Upper lobe of left lung (tissue), 4 donors: Measurements from ENCODE around the gene PHF2.

Experiments used
- EP300 ChIP-seq, 4 donors: sonication (generic); formaldehyde crosslinking; IDR thresholded peaks; one replicate each; pipeline ENCODE4 v1.5.1; 2017; ENCODE audit warnings: antibody characterized with exemption in 4 of 4, control low read depth in 2 of 4
- POLR2A ChIP-seq, 4 donors: fragments of 450-650 bp; IDR thresholded peaks; one replicate each; pipeline ENCODE4 v1.5.1; 2016 to 2017; ENCODE audit warnings: antibody characterized with exemption in 4 of 4, mild to moderate bottlenecking in 2 of 4
- TF ChIP-seq, protein P1 (sequence below), 6 experiments: fragments of 450-650 bp in 4 of 6; fragments of 200-600 bp in 2 of 6; sonication (generic) in 2 of 6; IDR thresholded peaks; one replicate each; pipeline ENCODE4 v1.5.1; 2016 to 2019; ENCODE audit warnings: antibody characterized with exemption in 6 of 6

GRCh38 chr9:93648836-93649235, 72.5 kb downstream of the PHF2 start:
- TF ChIP-seq EP300 (IDR thresholded peaks at IDR 0.05) (no peak), POLR2A (IDR thresholded peaks at IDR 0.05) (no peak)
- TF ChIP-seq, protein P1, sequence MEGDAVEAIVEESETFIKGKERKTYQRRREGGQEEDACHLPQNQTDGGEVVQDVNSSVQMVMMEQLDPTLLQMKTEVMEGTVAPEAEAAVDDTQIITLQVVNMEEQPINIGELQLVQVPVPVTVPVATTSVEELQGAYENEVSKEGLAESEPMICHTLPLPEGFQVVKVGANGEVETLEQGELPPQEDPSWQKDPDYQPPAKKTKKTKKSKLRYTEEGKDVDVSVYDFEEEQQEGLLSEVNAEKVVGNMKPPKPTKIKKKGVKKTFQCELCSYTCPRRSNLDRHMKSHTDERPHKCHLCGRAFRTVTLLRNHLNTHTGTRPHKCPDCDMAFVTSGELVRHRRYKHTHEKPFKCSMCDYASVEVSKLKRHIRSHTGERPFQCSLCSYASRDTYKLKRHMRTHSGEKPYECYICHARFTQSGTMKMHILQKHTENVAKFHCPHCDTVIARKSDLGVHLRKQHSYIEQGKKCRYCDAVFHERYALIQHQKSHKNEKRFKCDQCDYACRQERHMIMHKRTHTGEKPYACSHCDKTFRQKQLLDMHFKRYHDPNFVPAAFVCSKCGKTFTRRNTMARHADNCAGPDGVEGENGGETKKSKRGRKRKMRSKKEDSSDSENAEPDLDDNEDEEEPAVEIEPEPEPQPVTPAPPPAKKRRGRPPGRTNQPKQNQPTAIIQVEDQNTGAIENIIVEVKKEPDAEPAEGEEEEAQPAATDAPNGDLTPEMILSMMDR (IDR thresholded peaks at IDR 0.05): no peak
